ENCODE results near the gene RPTOR.

The RPTOR gene

GRCh38 chr17:80887639-80888175, 343.1 kb downstream of the RPTOR start:
- peaks cover 30% of the 10 kb centered on the region for H3K36me3 Mint-ChIP-seq (ENCODE audit: insufficient read depth)

GRCh38 chr17:80888276-80889160, 343.9 kb downstream of the RPTOR start:
- DNase-seq (ENCODE audit: low spot score in 2 of 2) (no peak), ATAC-seq (replicated peaks; ENCODE audit: extremely low read depth, poor library complexity, severe bottlenecking) (no peak)
- Mint-ChIP-seq H3K4me1 (peaks cover 43% of the 10 kb centered on the region), H3K27me3 (no peaks in the 10 kb centered on the region), H3K27ac (ENCODE audit: low read depth) (peak overlapping the region; percentile 90), H3K4me3 (peak overlapping the region; percentile 73), H3K9me3 (no peaks in the 10 kb centered on the region), H3K36me3 (ENCODE audit: insufficient read depth) (peaks cover 24% of the 10 kb centered on the region)

More at GRCh38 chr17:80887639-80888175, 343.1 kb downstream of the RPTOR start:
- peaks cover 37% of the 10 kb centered on the region for H3K4me1 Mint-ChIP-seq
- ATAC-seq (replicated peaks; ENCODE audit: extremely low read depth, poor library complexity, severe bottlenecking) (no peak), DNase-seq (ENCODE audit: low spot score in 2 of 2) (no peak)
- no peak overlapping the region for H3K4me3 Mint-ChIP-seq
- H3K27ac Mint-ChIP-seq (ENCODE audit: low read depth) = peak overlapping the region; percentile 90
- H3K27me3 Mint-ChIP-seq = no peaks in the 10 kb centered on the region
- no peaks in the 10 kb centered on the region for H3K9me3 Mint-ChIP-seq

GRCh38 chr17:80889231-80890195, 344.9 kb downstream of the RPTOR start:
- ATAC-seq (replicated peaks; ENCODE audit: extremely low read depth, poor library complexity, severe bottlenecking) = no peak

GRCh38 chr17:80890196-80890920, 345.7 kb downstream of the RPTOR start:
- ATAC-seq (replicated peaks; ENCODE audit: extremely low read depth, poor library complexity, severe bottlenecking) (no peak), DNase-seq (ENCODE audit: low spot score in 2 of 2) (no peak)
- H3K4me1 Mint-ChIP-seq = peaks cover 57% of the 10 kb centered on the region
- H3K27ac Mint-ChIP-seq (ENCODE audit: low read depth) = peak overlapping the region; percentile 90
- no peaks in the 10 kb centered on the region for H3K27me3 Mint-ChIP-seq
- H3K36me3 Mint-ChIP-seq (ENCODE audit: insufficient read depth) = peaks cover 29% of the 10 kb centered on the region
- H3K4me3 Mint-ChIP-seq = peak overlapping the region; percentile 79
- no peaks in the 10 kb centered on the region for H3K9me3 Mint-ChIP-seq

More at GRCh38 chr17:80889231-80890195, 344.9 kb downstream of the RPTOR start:
- peak overlapping the region; percentile 90 for H3K27ac Mint-ChIP-seq (ENCODE audit: low read depth)
- H3K4me1 Mint-ChIP-seq = peaks cover 52% of the 10 kb centered on the region
- no peak for DNase-seq (ENCODE audit: low spot score in 2 of 2)
- no peaks in the 10 kb centered on the region for H3K27me3 Mint-ChIP-seq
- peaks cover 24% of the 10 kb centered on the region for H3K36me3 Mint-ChIP-seq (ENCODE audit: insufficient read depth)
- H3K9me3 Mint-ChIP-seq = no peaks in the 10 kb centered on the region
- peak overlapping the region; percentile 79 for H3K4me3 Mint-ChIP-seq

GRCh38 chr17:80890921-80891396, 346.3 kb downstream of the RPTOR start:
- no peak for DNase-seq (ENCODE audit: low spot score in 2 of 2)
- Mint-ChIP-seq H3K4me1 (peaks cover 63% of the 10 kb centered on the region), H3K36me3 (ENCODE audit: insufficient read depth) (peaks cover 35% of the 10 kb centered on the region), H3K27ac (ENCODE audit: low read depth) (peak overlapping the region; percentile 90), H3K4me3 (peak overlapping the region; percentile 79), H3K9me3 (no peaks in the 10 kb centered on the region), H3K27me3 (no peaks in the 10 kb centered on the region)
- no peak for ATAC-seq (replicated peaks; ENCODE audit: extremely low read depth, poor library complexity, severe bottlenecking)

- ATAC-seq (replicated peaks; ENCODE audit: extremely low read depth, poor library complexity, severe bottlenecking) (peak; percentile 77), DNase-seq (ENCODE audit: low spot score in 2 of 2) (peak; percentile 49 to 74)
- H3K27ac Mint-ChIP-seq (ENCODE audit: low read depth) = peak overlapping the region; percentile 90
- peaks cover 65% of the 10 kb centered on the region for H3K4me1 Mint-ChIP-seq
- peak overlapping the region; percentile 79 for H3K4me3 Mint-ChIP-seq
- H3K9me3 Mint-ChIP-seq = no peaks in the 10 kb centered on the region
- no peaks in the 10 kb centered on the region for H3K27me3 Mint-ChIP-seq
- H3K36me3 Mint-ChIP-seq (ENCODE audit: insufficient read depth) = peaks cover 38% of the 10 kb centered on the region
Observed at GRCh38 chr17:80891397-80892018, 346.9 kb downstream of the RPTOR start.

GRCh38 chr17:80892019-80892855, 347.6 kb downstream of the RPTOR start:
- peak; percentile 60 to 78 for DNase-seq (ENCODE audit: low spot score in 2 of 2)
- H3K36me3 Mint-ChIP-seq (ENCODE audit: insufficient read depth) = peaks cover 38% of the 10 kb centered on the region
- H3K27me3 Mint-ChIP-seq = no peaks in the 10 kb centered on the region
- no peaks in the 10 kb centered on the region for H3K9me3 Mint-ChIP-seq
- ATAC-seq (replicated peaks; ENCODE audit: extremely low read depth, poor library complexity, severe bottlenecking) = peak; percentile 92
- peak overlapping the region; percentile 79 for H3K4me3 Mint-ChIP-seq
- H3K27ac Mint-ChIP-seq (ENCODE audit: low read depth) = peak overlapping the region; percentile 90
- H3K4me1 Mint-ChIP-seq = peaks cover 65% of the 10 kb centered on the region

GRCh38 chr17:80892900-80893603, 348.4 kb downstream of the RPTOR start:
- no peaks in the 10 kb centered on the region for H3K27me3 Mint-ChIP-seq
- H3K27ac Mint-ChIP-seq (ENCODE audit: low read depth) = peak overlapping the region; percentile 90
- peaks cover 65% of the 10 kb centered on the region for H3K4me1 Mint-ChIP-seq
- ATAC-seq (replicated peaks; ENCODE audit: extremely low read depth, poor library complexity, severe bottlenecking) = no peak
- no peaks in the 10 kb centered on the region for H3K9me3 Mint-ChIP-seq
- DNase-seq (ENCODE audit: low spot score in 2 of 2) = no peak
- peaks cover 38% of the 10 kb centered on the region for H3K36me3 Mint-ChIP-seq (ENCODE audit: insufficient read depth)
- peak overlapping the region; percentile 79 for H3K4me3 Mint-ChIP-seq

GRCh38 chr17:80893604-80894438, 349.2 kb downstream of the RPTOR start:
- no peaks in the 10 kb centered on the region for H3K9me3 Mint-ChIP-seq
- DNase-seq (ENCODE audit: low spot score in 2 of 2) = no peak
- ATAC-seq (replicated peaks; ENCODE audit: extremely low read depth, poor library complexity, severe bottlenecking) = no peak
- H3K4me1 Mint-ChIP-seq = peaks cover 64% of the 10 kb centered on the region
- H3K27me3 Mint-ChIP-seq = no peaks in the 10 kb centered on the region
- H3K4me3 Mint-ChIP-seq = peak overlapping the region; percentile 79
- H3K36me3 Mint-ChIP-seq (ENCODE audit: insufficient read depth) = peaks cover 35% of the 10 kb centered on the region
- peak overlapping the region; percentile 90 for H3K27ac Mint-ChIP-seq (ENCODE audit: low read depth)

- Mint-ChIP-seq H3K4me1 (peaks cover 58% of the 10 kb centered on the region), H3K27ac (ENCODE audit: low read depth) (no peak overlapping the region), H3K36me3 (ENCODE audit: insufficient read depth) (peaks cover 33% of the 10 kb centered on the region), H3K9me3 (no peaks in the 10 kb centered on the region), H3K27me3 (no peaks in the 10 kb centered on the region), H3K4me3 (peak overlapping the region; percentile 36)
- DNase-seq (ENCODE audit: low spot score in 2 of 2) = no peak
- ATAC-seq (replicated peaks; ENCODE audit: extremely low read depth, poor library complexity, severe bottlenecking) = no peak
Observed at GRCh38 chr17:80894439-80894721, 349.7 kb downstream of the RPTOR start.

All from central memory CD8-positive, alpha-beta T cell (primary cell).